Choroid plexus epithelial cell (primary cell): Measurements from ENCODE around the gene KLHL33.
A peak's percentile ranks its signal among the peaks of the same experiment; 100 is the strongest.

ENCODE experiments used
- DNase-seq: peaks from one replicate; pipeline ENCODE4 v3.0.0-alpha.2; 2010; ENCODE audit warnings: low read depth
- H3K4me3 ChIP-seq: 2 replicates; pipeline ENCODE4 v1.5.1; 2011; ENCODE audit warnings: low read depth, mild to moderate bottlenecking, control low read depth, low read length, moderate library complexity
- TF ChIP-seq, protein P1 (sequence below): conservative IDR thresholded peaks from 2 replicates; pipeline ENCODE4 v1.5.1; 2011; ENCODE audit warnings: low read depth, mild to moderate bottlenecking, control low read depth, inconsistent platforms, low read length, moderate library complexity

Gene KLHL33

DNA sequence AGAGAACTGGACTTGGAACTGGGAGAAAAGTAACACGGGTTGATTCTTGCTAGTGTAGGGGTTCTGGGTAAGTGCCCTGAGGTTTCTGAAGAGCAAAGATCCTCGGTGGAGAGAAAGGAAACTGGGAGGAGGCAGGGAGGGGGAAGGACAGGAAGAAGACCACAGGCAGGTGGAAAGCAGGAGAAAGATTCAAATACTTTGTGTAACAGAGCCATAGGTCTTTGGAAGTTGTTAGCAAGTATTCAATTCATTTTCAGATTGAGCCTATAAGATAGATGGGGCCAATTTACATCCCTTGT, 34.6 kb upstream of the KLHL33 start:
- no peak for DNase-seq
- TF ChIP-seq, protein P1, sequence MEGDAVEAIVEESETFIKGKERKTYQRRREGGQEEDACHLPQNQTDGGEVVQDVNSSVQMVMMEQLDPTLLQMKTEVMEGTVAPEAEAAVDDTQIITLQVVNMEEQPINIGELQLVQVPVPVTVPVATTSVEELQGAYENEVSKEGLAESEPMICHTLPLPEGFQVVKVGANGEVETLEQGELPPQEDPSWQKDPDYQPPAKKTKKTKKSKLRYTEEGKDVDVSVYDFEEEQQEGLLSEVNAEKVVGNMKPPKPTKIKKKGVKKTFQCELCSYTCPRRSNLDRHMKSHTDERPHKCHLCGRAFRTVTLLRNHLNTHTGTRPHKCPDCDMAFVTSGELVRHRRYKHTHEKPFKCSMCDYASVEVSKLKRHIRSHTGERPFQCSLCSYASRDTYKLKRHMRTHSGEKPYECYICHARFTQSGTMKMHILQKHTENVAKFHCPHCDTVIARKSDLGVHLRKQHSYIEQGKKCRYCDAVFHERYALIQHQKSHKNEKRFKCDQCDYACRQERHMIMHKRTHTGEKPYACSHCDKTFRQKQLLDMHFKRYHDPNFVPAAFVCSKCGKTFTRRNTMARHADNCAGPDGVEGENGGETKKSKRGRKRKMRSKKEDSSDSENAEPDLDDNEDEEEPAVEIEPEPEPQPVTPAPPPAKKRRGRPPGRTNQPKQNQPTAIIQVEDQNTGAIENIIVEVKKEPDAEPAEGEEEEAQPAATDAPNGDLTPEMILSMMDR = no peak
- H3K4me3 ChIP-seq = peak overlapping the region; percentile 81

DNA sequence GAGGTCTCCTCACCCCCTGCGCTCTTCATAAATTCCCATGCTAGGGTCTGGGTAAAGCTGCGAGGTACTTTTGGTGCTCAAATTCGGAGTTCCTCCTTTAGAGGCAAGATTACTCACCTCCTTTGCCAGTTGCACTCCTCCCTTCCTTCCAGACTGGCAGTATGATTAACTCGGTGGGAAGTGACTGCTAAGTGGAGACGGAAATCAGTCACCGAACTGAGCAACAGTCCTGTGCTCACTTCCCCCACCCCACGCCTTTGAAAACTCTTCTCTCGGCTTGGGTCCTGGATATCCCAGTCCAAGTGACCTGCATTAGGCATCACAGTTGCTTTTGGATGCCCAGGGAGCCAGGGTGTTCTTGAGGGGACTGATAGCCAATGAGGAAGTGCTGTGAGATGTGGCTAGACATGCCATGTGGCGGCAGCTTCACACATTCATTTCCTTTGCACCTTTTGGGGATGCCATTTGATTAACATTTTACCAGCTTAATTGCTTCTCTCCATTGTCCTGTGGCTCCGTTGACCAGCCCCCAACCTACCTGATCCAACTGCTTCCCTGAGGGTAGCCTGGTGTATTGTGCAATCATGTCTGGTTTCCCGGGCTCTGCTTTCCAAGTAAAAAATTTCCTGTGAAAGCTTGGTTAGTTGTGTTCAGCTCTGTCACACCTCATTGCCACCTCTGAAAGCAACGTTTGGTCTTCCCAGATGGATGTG, 34.1 kb upstream of the KLHL33 start:
- TF ChIP-seq, protein P1 = no peak
- peak overlapping the region; percentile 81 for H3K4me3 ChIP-seq
- no peak for DNase-seq

DNA sequence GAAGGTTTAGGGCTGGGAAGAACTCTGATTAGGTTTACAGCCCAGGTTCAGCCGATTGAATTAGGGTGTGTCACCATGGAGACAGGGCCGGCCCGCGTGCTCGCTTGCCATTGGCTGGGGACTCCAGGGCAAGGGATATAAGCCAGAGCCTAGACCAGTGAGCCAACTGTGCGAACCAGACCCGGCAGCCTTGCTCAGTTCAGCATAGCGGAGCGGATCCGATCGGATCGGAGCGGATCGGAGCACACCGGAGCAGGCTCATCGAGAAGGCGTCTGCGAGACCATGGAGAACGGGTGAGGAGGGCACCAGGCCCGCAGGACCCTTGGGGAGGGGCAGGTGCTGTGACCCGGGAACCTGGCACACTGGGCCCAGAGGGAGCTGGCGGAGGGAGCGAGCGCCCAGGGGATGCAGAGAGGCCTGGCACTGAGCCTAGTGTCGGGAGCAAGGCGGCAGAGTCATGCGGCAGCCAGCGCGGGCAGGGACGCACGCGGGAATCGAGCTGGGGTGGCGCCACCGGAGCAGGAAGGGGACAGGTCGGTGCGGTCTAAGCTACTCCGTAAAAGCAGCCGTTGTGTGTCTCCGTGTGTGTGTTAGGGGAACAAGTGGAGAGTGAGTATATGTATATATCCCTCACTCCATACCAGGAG, 33.4 kb upstream of the KLHL33 start, which contains the start of gene PNP:
Gene PNP (plus strand): TSS at position 165 of the 648 bp plus-strand sequence. CDS start 119 bp downstream, at position 284.
- DNase-seq = peak; percentile 89
- peak within 1 kb of the TSS; percentile 81 for H3K4me3 ChIP-seq
- TF ChIP-seq, protein P1 = no peak

DNA sequence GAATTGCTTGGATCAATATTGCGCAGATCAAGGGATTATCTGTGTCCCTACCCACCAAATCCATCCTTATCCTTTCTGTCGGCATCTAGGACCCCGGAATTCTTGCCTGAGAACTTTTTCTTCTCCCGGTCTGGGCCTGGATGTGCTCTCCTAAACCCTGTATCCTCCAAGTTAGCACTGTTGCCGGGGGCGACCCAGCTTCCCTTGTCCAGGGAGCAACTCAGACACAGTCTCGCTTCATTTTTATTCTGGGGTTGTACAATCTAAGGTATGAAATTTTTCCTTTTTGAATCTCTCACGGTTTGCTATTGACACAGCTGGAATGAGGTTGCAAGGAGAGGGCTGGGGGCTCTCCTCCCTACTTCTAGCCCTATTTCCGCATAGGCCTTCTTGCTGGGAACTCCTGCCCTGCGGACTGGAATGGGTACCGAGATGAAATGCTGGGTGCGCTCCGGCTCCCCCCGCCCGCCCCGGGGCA, 32.8 kb upstream of the KLHL33 start:
- no peak for DNase-seq
- TF ChIP-seq, protein P1 = no peak
- peak overlapping the region; percentile 81 for H3K4me3 ChIP-seq

DNA sequence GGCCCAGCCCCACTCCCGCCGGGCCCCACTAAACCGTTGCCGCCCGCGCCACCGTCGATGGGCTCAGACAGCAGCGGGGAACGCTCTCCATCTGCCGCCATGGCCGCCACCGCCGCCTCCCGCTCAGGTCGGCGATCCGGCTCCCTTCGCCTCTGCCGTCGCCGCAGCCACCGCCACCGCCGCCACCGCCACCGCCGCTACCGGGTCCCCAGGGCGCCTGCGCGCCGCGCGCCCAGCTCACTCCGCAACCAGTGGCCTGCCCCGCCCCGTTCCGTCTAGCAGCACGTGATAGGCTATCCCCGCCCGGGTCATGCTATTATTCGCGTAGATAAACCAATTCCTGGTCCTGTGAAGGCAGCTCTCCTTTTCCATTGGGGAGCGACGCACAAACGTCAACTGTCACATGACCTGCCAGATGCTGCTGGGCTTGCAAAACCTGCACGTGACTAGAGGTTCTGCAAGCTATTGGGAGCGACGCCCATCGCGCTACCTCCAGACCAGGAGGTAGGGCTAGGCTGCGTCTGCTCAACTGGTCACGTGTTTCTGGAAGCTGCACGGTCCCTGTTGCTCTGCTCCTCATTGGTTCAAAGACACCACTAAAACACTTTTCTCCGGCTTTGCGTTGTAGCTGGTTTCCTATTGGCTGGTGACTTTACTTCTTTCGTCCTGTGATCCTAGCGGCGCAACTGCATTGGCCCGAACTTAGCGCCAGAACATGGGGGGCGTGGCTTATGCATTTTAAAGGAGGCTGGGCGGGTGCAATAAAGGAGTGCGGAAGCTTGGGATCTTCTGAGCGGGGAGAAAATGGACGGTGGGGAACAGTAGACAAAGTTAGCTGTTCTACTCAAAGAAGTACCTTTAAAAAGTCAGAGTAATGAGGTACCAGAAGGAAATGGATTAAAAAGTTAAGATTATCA, 25.5 kb upstream of the KLHL33 start, which contains the start of gene PIP4P1:
Gene PIP4P1 (minus strand): TSS at position 210 of the 917 bp plus-strand sequence. CDS start 109 bp downstream, at position 101.
- peak; percentile 100 for DNase-seq
- H3K4me3 ChIP-seq = peak within 1 kb of the TSS; percentile 92
- TF ChIP-seq, protein P1 = no peak

DNA sequence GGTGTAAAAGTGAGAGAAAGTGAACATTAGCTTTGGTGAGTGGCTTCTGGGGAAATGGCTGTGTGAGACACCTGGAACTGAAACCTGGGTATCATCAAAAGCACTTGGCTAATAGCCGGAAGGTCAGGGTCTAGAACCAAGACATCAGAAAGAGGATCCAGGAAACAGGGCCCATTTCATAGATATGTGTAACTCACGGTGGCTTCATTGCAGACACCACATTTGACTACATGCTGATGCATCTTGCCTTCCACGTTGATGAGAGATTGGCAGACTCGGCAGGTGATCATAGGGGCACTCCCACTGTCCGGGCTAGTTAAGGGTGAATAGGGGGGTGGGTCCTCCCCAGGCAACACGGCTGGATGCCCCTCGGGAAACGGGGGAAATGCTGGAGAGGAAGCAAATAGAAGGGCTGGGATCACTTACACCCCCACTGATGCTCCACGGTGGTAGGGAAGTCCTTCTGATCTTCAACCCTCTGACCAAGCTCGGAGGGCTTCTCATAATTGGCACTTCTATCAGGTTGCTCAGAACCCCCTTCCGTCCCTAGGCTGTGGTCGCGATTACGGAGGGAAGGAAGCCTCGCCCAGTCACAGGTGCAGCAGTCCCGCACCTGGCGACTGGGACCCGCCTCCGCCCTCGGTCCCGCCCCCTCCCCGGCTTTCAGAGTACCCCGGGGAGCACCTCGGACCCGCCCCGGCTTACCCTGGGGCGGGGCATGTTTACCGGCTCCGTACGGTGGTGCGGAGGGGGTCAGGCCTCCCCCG, 24.7 kb upstream of the KLHL33 start:
- TF ChIP-seq, protein P1 = no peak

More for the DNA sequence above, 24.7 kb upstream of the KLHL33 start:
- H3K4me3 ChIP-seq = peak overlapping the region; percentile 92
- no peak for DNase-seq
